ENCODE data around the gene SIX5. TPM values are rescaled to one million over a fixed set of nuclear protein-coding genes. Genes with fewer than 3 reads are reported as not detected.
"Not testable (repeated sequence)": the region's sequence is repeated elsewhere in the genome, so short reads cannot be mapped to it uniquely, and the experiment has no call there.

The SIX5 gene
- total RNA-seq, 2 donors from 2014 or later: 3.7 to 5.2 TPM

DNA sequence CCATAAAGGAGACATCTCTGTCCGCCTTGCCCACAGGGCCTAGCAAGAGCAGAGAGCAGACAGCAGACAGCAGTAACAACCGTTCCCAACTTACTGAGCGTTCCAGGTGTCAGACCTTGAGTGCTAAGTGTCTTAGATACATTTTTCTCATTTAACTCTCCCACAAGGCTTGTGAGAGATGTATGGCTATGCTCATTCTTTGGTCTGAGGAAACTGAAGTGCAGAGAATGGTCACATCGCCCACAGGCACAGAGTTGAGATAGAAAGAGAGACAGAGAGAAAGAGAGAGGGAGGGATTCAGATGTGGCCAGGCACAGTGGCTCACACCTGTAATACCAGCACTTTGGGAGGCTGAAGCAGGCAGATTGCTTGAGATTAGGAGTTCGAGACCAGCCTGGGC, 21.5 kb downstream of the SIX5 start:
- H3K27me3 Mint-ChIP-seq (ENCODE audit: low read depth): peaks cover 8% of the 10 kb centered on the region
- no peaks in the 10 kb centered on the region for H3K9me3 Mint-ChIP-seq
- no peak overlapping the region for H3K4me3 Mint-ChIP-seq
- H3K27ac Mint-ChIP-seq: no peak overlapping the region
- no peak for ATAC-seq (replicated peaks in 1 of 2)
- H3K36me3 Mint-ChIP-seq (ENCODE audit: insufficient read depth in 2 of 2): no peaks in the 10 kb centered on the region
- H3K4me1 Mint-ChIP-seq (ENCODE audit: low read depth): no peaks in the 10 kb centered on the region
- DNase-seq: no peak

DNA sequence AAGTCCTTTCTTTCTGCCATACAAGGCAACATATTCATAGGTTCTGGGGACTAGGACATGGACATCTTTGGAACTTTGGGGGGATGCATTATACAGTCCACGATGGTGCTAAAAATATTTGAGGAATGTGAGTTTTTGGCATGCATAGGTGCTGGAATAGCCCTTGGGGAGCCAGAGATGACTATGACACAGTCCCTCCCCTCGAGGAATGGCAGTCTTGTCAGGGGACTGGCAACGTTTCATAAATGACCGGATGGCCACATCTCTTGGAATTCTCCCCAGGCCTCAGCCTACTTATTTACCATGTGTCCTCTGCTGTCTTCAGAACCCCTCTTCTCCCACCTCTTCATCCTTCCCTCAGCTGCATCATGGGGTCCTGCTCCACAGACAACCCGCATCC, 22.2 kb downstream of the SIX5 start:
- no peak overlapping the region for H3K27ac Mint-ChIP-seq
- peaks cover 8% of the 10 kb centered on the region for H3K27me3 Mint-ChIP-seq (ENCODE audit: low read depth)
- H3K9me3 Mint-ChIP-seq: no peaks in the 10 kb centered on the region
- no peaks in the 10 kb centered on the region for H3K4me1 Mint-ChIP-seq (ENCODE audit: low read depth)
- no peak overlapping the region for H3K4me3 Mint-ChIP-seq
- H3K36me3 Mint-ChIP-seq (ENCODE audit: insufficient read depth in 2 of 2): no peaks in the 10 kb centered on the region
- DNase-seq: no peak
- ATAC-seq (replicated peaks in 1 of 2): no peak

- H3K27me3 Mint-ChIP-seq (ENCODE audit: low read depth): peaks cover 8% of the 10 kb centered on the region
- ATAC-seq (replicated peaks in 1 of 2) (no peak), DNase-seq (no peak)
- H3K36me3 Mint-ChIP-seq (ENCODE audit: insufficient read depth in 2 of 2): no peaks in the 10 kb centered on the region
- no peak overlapping the region for H3K27ac Mint-ChIP-seq
- H3K9me3 Mint-ChIP-seq: no peaks in the 10 kb centered on the region
- no peak overlapping the region for H3K4me3 Mint-ChIP-seq
- H3K4me1 Mint-ChIP-seq (ENCODE audit: low read depth): no peaks in the 10 kb centered on the region
Measured at GRCh38 chr19:45745606-45746005, 23.4 kb downstream of the SIX5 start.

GRCh38 chr19:45742969-45743368, 26.1 kb downstream of the SIX5 start:
- no peaks in the 10 kb centered on the region for H3K9me3 Mint-ChIP-seq
- peaks cover 8% of the 10 kb centered on the region for H3K27me3 Mint-ChIP-seq (ENCODE audit: low read depth)
- H3K4me1 Mint-ChIP-seq (ENCODE audit: low read depth): no peaks in the 10 kb centered on the region
- H3K27ac Mint-ChIP-seq: no peak overlapping the region
- ATAC-seq (replicated peaks in 1 of 2): no peak
- DNase-seq: no peak
- no peak overlapping the region for H3K4me3 Mint-ChIP-seq
- H3K36me3 Mint-ChIP-seq (ENCODE audit: insufficient read depth in 2 of 2): no peaks in the 10 kb centered on the region

DNA sequence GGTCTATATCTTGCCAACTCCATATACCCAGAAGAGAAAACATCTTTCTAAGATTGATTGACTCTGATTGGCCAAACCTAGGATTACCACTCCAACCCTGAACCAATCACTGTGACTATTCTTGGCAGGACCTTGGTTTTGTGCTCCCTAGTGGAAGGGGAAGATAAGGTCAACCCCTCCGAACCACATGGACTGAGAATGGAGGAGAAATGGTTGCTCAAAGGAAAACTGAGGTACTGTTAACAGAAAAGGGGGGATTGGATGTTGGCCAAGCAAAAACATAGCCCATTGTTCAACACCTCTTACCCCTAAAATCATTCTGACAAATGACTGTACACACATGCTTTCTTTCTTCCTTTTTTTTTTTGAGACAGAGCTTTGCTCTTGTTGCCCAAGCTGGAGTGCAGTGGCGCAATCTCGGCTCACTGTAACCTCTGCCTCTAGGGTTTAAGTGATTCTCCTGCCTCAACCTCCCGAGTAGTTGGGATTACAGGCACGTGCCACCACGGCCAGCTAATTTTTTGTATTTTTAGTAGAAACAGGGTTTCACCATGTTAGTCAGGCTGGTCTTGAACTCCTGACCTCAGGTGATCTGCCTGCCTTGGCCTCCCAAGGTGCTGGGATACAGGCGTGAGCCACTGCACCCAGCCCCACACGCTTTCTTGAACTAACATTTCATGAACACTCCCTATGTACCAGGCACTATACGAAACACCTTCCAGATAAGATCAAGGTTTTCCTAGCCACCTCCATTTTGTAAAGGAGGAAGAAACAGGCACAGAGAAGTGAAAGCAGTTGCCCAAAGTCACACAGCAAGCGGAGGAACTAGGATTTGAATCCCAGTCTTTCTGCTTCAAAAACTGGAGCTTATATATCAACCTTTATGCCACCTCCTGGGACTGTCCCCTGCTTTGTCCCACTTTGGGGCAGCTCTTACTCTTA, 29.3 kb downstream of the SIX5 start:
- ATAC-seq (replicated peaks in 1 of 2): no peak
- no peak overlapping the region for H3K27ac Mint-ChIP-seq
- DNase-seq: no peak
- H3K9me3 Mint-ChIP-seq: no peaks in the 10 kb centered on the region
- no peaks in the 10 kb centered on the region for H3K36me3 Mint-ChIP-seq (ENCODE audit: insufficient read depth in 2 of 2)
- no peaks in the 10 kb centered on the region for H3K4me1 Mint-ChIP-seq (ENCODE audit: low read depth)
- no peaks in the 10 kb centered on the region for H3K27me3 Mint-ChIP-seq (ENCODE audit: low read depth)
- no peak overlapping the region for H3K4me3 Mint-ChIP-seq

GRCh38 chr19:45733160-45733810, 35.8 kb downstream of the SIX5 start, which contains the start of gene MEIOSIN:
TSS of gene MEIOSIN (plus strand) at chr19:45733439. CDS start at chr19:45735377, 1,938 bp downstream.
- H3K27me3 Mint-ChIP-seq (ENCODE audit: low read depth): no peaks in the 10 kb centered on the region
- no peak for ATAC-seq (replicated peaks in 1 of 2)
- H3K36me3 Mint-ChIP-seq (ENCODE audit: insufficient read depth in 2 of 2): peaks cover 1 to 2% of the 10 kb centered on the region in 2 donors
- no peak within 1 kb of the TSS for H3K4me3 Mint-ChIP-seq
- no peaks in the 10 kb centered on the region for H3K9me3 Mint-ChIP-seq
- H3K4me1 Mint-ChIP-seq (ENCODE audit: low read depth): peaks cover 21% of the 10 kb centered on the region
- H3K27ac Mint-ChIP-seq: peak within 1 kb of the TSS; percentile 22
- DNase-seq: no peak

DNA sequence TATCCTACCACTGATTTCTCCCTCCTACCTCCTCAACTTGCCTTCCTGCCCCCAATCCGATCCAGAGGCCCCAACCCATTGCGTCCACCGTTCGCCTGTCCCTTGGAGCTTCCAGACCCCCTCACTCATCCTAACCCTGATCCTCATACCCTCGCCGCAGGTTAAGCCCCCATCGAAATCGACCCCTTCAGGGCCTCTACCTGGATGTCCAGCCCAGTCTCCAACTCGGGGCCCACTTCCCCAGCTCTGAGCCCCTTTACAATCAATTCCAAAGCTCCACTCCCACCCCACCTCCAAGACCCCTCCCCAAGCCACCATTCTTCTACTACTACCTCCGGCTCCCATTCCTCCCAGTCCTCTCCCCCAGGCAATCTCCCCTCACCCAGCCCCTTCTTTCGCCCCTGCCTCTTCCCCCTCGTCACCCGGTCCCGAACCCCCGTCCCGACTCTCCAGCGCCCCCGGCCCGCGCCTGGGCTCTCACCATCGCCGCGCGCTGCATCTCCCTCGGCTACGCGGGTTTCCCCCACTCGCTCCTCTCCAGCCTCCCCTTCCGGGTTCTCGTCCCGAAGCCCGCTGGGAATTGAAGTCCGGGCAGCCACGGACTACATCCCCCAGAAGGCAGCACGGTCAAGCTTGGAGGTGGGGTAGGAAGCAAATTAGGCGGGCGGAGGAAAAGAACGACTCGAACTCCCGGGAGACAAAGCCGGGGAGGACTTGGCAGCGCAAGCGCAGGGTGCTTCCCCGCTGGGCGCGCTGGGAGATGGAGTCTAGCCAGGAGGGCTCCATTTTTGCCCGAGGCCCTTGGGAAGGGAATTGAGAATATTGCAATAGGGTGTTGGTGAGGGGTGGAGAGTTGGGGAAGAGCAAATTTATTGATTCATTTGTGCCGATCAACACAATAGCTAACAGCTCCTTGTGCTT, 38.4 kb downstream of the SIX5 start, which contains the start of gene FBXO46:
Gene FBXO46 (minus strand): TSS at position 529 of the 921 bp plus-strand sequence. CDS start 17,401 bp downstream, outside the sequence.
- Mint-ChIP-seq H3K27ac (peak within 1 kb of the TSS; percentile 71), H3K27me3 (ENCODE audit: low read depth) (no peaks in the 10 kb centered on the region), H3K36me3 (ENCODE audit: insufficient read depth in 2 of 2) (peaks cover 1 to 2% of the 10 kb centered on the region in 2 donors), H3K4me1 (ENCODE audit: low read depth) (peaks cover 36% of the 10 kb centered on the region), H3K4me3 (peak within 1 kb of the TSS; percentile 93 to 96), H3K9me3 (no peaks in the 10 kb centered on the region)
- ATAC-seq (replicated peaks in 1 of 2) (peak; percentile 99 to 100), DNase-seq (peak; percentile 93 to 96)

- H3K27ac Mint-ChIP-seq: peak overlapping the region; percentile 71
- H3K27me3 Mint-ChIP-seq (ENCODE audit: low read depth): no peaks in the 10 kb centered on the region
- peak overlapping the region; percentile 93 to 96 for H3K4me3 Mint-ChIP-seq
- peaks cover 36% of the 10 kb centered on the region for H3K4me1 Mint-ChIP-seq (ENCODE audit: low read depth)
- peaks cover 1 to 2% of the 10 kb centered on the region in 2 donors for H3K36me3 Mint-ChIP-seq (ENCODE audit: insufficient read depth in 2 of 2)
- DNase-seq: no peak
- no peak for ATAC-seq (replicated peaks in 1 of 2)
- no peaks in the 10 kb centered on the region for H3K9me3 Mint-ChIP-seq
Measured at GRCh38 chr19:45729800-45730290, 39.2 kb downstream of the SIX5 start.

GRCh38 chr19:45728683-45729082, 40.4 kb downstream of the SIX5 start:
- ATAC-seq (replicated peaks in 1 of 2); H3K9me3 Mint-ChIP-seq; H3K36me3 Mint-ChIP-seq (ENCODE audit: insufficient read depth in 2 of 2); DNase-seq; H3K27me3 Mint-ChIP-seq (ENCODE audit: low read depth): not testable (repeated sequence)
- Mint-ChIP-seq H3K4me3 (peak overlapping the region in 1 of 2 donors; percentile 62), H3K4me1 (ENCODE audit: low read depth) (peaks cover 42% of the 10 kb centered on the region), H3K27ac (peak overlapping the region; percentile 40)

DNA sequence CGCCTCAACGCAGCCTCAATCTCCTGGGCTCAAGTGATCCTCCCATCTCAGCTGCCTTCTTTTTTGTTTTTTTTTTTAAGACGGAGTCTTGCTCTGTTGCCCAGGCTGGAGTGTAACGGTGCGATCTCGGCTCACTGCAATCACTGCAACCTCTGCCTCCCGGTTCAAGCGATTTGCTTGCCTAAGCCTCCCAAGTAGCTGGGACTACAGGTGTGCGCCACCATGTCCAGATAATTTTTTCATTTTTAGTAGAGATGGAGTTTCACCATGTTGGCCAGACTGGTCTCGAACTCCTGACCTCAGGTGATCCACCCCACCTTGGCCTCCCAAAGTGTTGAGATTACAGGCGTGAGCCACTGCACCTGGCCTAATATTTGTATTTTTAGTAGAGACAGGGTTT, 49.0 kb downstream of the SIX5 start:
- DNase-seq; H3K4me3 Mint-ChIP-seq; ATAC-seq (replicated peaks in 1 of 2); H3K9me3 Mint-ChIP-seq; H3K27me3 Mint-ChIP-seq (ENCODE audit: low read depth): not testable (repeated sequence)
- Mint-ChIP-seq H3K4me1 (ENCODE audit: low read depth) (peaks cover 41% of the 10 kb centered on the region), H3K27ac (peak overlapping the region; percentile 72), H3K36me3 (ENCODE audit: insufficient read depth in 2 of 2) (peaks cover 4 to 18% of the 10 kb centered on the region in 2 donors)

- DNase-seq: peak in 1 of 2 donors; percentile 17
- Mint-ChIP-seq H3K4me1 (ENCODE audit: low read depth) (peaks cover 34% of the 10 kb centered on the region), H3K27ac (peak overlapping the region; percentile 82), H3K27me3 (ENCODE audit: low read depth) (no peaks in the 10 kb centered on the region), H3K36me3 (ENCODE audit: insufficient read depth in 2 of 2) (peaks cover 4 to 18% of the 10 kb centered on the region in 2 donors), H3K4me3 (peak overlapping the region; percentile 98 to 99), H3K9me3 (no peaks in the 10 kb centered on the region)
- ATAC-seq (replicated peaks in 1 of 2): no peak
Measured at GRCh38 chr19:45717983-45718650, 50.9 kb downstream of the SIX5 start.
